Endothelial cell of umbilical vein (primary cell): Measurements from ENCODE around the gene FIGNL2.

Experiments
- EZH2 ChIP-seq: IDR thresholded peaks from 2 replicates; pipeline ENCODE4 v1.6.1; 2012; ENCODE audit warnings: borderline replicate concordance, low read depth, mild to moderate bottlenecking, moderate library complexity, low read length, inconsistent platforms; ENCODE audit not compliant: severe bottlenecking
- FOS ChIP-seq: IDR thresholded peaks from 2 replicates; pipeline ENCODE4 v1.6.1; 2011; ENCODE audit warnings: mild to moderate bottlenecking, low read length, moderate library complexity, borderline replicate concordance; ENCODE audit not compliant: insufficient read depth
- JUN ChIP-seq: IDR thresholded peaks from 2 replicates; pipeline ENCODE4 v1.6.1; 2011; ENCODE audit warnings: borderline replicate concordance, low read depth; ENCODE audit not compliant: insufficient read length, insufficient read depth
- POLR2A ChIP-seq: IDR thresholded peaks from 2 replicates; pipeline ENCODE4 v1.6.1; 2012; ENCODE audit warnings: low read depth, mild to moderate bottlenecking, control low read depth, low read length
- POLR2AphosphoS5 ChIP-seq: IDR thresholded peaks from 2 replicates; pipeline ENCODE4 v1.6.1; 2012; ENCODE audit warnings: low read depth, mild to moderate bottlenecking, control low read depth, low read length, moderate library complexity; ENCODE audit not compliant: insufficient read depth
- TF ChIP-seq, protein P1 (sequence below), 2 donors: IDR thresholded peaks; 1 replicate in 1 of 2; 2 replicates in 1 of 2; pipeline ENCODE4 v1.5.1; 2011; ENCODE audit warnings: low read length in 2 of 2, mild to moderate bottlenecking in 2 of 2, moderate library complexity in 2 of 2, control low read depth in 1 of 2, inconsistent platforms in 1 of 2, low read depth in 1 of 2; ENCODE audit not compliant: insufficient read depth in 1 of 2; ENCODE audit errors: extremely low read depth in 1 of 2
- TF ChIP-seq, protein P2 (sequence below): IDR thresholded peaks from 2 replicates; pipeline ENCODE4 v1.6.1; 2011; ENCODE audit not compliant: insufficient read depth, insufficient read length

DNA sequence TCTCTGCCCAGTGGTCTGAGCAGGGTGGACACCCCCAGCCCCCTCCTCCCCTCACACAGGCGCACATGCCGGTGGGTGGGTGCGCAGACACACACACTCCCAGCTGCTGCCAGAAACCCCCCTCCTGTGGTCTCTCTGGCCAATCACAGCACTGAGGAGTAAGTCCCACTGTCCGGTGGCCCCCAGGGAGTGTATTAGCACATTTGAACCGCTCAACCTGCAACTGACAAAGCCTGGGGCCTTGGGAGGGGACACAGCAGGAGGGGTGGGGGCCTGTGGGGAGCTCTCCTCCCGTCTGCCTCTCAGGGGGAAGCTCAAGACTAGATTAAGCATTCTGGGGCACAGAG, 11.7 kb downstream of the FIGNL2 start:
- no peak for TF ChIP-seq EZH2
- TF ChIP-seq, protein P1, sequence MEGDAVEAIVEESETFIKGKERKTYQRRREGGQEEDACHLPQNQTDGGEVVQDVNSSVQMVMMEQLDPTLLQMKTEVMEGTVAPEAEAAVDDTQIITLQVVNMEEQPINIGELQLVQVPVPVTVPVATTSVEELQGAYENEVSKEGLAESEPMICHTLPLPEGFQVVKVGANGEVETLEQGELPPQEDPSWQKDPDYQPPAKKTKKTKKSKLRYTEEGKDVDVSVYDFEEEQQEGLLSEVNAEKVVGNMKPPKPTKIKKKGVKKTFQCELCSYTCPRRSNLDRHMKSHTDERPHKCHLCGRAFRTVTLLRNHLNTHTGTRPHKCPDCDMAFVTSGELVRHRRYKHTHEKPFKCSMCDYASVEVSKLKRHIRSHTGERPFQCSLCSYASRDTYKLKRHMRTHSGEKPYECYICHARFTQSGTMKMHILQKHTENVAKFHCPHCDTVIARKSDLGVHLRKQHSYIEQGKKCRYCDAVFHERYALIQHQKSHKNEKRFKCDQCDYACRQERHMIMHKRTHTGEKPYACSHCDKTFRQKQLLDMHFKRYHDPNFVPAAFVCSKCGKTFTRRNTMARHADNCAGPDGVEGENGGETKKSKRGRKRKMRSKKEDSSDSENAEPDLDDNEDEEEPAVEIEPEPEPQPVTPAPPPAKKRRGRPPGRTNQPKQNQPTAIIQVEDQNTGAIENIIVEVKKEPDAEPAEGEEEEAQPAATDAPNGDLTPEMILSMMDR (IDR thresholded peaks at IDR 0.05; ENCODE audit: extremely low read depth in 1 of 2, insufficient read depth in 1 of 2, low read depth in 1 of 2, low read length in 2 of 2) = no peak
- no peak for TF ChIP-seq POLR2A
- TF ChIP-seq, protein P2, sequence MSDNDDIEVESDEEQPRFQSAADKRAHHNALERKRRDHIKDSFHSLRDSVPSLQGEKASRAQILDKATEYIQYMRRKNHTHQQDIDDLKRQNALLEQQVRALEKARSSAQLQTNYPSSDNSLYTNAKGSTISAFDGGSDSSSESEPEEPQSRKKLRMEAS = no peak
- TF ChIP-seq FOS = no peak
- no peak for TF ChIP-seq JUN
- TF ChIP-seq POLR2AphosphoS5 = no peak
